Fibroblast of pulmonary artery (primary cell): ENCODE results near the gene SSR2.

Experiments
- DNase-seq: peaks from one replicate; pipeline ENCODE4 v3.0.0-alpha.2; 2010; ENCODE audit warnings: low read depth
- H3K4me3 ChIP-seq: replicated peaks from 2 replicates; pipeline ENCODE4 v1.5.1; 2011; ENCODE audit warnings: low read depth, mild to moderate bottlenecking, control low read depth, low read length, moderate library complexity
- TF ChIP-seq, protein P1 (sequence below): IDR thresholded peaks from 2 replicates; pipeline ENCODE4 v1.5.1; 2011; ENCODE audit warnings: mild to moderate bottlenecking, control low read depth, low read length, inconsistent platforms; ENCODE audit errors: missing control alignments

SSR2 gene

DNA sequence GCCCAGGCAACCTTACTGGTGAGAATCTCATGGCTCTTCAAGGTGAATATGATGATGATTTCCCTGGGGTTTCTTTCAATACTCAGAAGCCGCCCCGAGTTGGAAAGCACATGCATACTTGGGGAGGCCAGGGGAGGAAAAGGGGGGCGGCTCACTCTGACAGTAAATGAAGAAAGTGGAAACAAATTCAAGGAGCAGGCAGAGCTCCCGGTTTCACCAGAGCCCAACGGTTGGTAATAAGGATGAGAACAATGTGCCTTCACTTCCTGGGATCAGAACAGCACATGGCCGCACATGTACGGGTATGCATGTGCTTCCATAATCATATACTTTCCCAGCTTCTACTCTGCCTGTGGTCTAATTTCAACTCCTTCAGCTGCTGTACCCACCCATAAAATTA lies 38.6 kb downstream of the SSR2 start:
- DNase-seq, result no peak
- TF ChIP-seq, protein P1, sequence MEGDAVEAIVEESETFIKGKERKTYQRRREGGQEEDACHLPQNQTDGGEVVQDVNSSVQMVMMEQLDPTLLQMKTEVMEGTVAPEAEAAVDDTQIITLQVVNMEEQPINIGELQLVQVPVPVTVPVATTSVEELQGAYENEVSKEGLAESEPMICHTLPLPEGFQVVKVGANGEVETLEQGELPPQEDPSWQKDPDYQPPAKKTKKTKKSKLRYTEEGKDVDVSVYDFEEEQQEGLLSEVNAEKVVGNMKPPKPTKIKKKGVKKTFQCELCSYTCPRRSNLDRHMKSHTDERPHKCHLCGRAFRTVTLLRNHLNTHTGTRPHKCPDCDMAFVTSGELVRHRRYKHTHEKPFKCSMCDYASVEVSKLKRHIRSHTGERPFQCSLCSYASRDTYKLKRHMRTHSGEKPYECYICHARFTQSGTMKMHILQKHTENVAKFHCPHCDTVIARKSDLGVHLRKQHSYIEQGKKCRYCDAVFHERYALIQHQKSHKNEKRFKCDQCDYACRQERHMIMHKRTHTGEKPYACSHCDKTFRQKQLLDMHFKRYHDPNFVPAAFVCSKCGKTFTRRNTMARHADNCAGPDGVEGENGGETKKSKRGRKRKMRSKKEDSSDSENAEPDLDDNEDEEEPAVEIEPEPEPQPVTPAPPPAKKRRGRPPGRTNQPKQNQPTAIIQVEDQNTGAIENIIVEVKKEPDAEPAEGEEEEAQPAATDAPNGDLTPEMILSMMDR, result no peak
- H3K4me3 ChIP-seq, result peak overlapping the region; percentile 87

DNA sequence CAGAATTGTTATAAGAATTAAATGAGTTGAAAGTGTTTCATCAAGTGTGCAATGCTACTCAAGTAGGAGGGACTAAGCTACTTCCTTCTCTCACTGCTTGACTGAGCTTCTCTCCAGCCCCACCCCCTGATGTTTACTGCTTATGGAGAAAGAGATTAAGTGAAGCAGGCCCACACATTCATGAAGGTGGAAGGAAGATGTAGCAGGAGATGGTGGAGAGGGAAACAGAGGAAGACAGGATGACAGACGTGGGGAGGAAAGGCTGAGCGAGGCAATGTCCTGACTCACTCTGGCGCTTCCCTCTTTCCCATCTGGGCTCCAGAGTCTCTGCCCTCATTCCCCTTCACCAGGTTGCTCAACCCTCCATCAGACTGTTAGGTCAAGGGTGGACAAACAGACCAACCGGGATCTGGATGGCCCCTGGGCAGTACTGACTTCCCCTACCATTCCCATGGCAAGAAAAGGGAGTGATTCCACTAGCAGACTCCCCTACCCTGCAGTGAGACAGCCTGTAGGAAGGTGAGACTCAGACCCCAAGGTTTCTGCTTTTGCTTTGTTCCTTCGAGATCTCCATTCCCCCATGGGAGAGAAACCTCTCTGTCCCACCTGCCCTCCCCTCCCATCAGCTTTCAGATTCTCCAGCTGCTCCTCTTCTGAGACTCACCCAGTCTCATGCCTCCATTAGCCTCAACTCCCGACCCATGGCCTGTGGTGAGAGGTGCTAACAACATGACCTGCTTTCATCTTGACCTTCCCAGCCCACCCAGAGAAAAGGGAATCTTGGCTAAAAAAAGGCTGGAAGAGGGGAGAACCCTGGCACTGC lies 39.3 kb downstream of the SSR2 start:
- peak overlapping the region; percentile 87 for H3K4me3 ChIP-seq
- DNase-seq, result peak; percentile 86
- TF ChIP-seq, protein P1, result no peak

DNA sequence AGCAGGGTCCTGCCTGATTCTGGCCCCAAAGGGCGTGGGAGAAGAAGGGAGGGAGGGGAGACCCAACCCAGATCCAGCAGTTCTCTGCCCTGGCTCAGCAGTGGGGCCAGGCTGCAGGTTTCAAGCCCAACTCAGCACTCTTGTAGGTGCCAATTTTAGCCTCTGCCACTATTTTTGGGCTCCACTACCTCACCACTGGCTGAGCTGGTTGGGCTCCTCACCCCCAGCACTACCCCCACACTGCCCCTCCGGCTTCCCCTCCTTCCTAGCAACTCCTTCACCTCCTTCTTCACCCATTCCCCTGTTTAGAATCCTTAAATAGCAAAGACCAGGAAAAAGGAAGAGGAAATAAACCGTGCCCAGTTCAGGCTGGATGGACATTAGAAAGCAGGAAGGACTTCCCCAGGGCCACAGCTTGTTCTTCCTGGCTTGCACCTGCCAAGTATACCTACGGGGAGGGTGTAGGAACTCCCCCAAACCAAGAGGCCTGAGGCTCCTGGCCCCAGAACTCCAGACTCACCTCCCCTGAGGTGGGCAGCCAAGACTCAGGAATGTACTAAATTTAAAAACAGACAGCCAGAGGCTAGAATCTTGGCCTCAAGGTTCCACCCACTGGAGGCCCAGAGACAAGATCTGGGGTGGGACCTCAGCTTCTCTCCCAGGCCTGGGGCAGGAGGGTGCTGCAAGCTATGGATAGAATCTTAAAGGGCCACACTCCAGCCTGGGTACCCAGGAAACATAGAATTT lies 41.0 kb downstream of the SSR2 start:
- TF ChIP-seq, protein P1, result no peak
- DNase-seq, result no peak
- H3K4me3 ChIP-seq, result peak overlapping the region; percentile 87

DNA sequence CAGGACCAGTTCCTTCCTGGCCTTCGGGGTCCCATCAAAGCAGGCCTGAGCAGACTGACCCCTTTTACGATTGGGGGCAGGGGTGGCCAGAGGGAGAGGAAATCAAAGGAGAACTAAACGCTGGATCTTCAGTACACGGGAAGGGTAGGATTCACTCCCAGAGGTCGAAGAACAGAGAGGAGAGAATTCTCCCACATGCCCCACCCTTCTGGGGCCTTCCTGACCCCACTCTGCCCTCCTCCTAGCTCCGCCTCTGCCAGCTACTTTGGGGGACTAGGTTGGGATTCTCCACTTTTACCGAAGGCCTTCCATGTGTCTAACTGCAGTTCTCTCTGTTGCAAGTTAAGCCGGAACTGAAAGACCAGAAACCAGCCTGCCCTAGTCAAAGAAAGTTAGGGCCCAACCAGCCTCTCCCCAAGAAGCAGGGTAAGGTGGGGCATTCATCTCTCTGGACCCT lies 41.8 kb downstream of the SSR2 start:
- H3K4me3 ChIP-seq, result peak overlapping the region; percentile 87
- TF ChIP-seq, protein P1, result no peak
- peak; percentile 28 for DNase-seq

DNA sequence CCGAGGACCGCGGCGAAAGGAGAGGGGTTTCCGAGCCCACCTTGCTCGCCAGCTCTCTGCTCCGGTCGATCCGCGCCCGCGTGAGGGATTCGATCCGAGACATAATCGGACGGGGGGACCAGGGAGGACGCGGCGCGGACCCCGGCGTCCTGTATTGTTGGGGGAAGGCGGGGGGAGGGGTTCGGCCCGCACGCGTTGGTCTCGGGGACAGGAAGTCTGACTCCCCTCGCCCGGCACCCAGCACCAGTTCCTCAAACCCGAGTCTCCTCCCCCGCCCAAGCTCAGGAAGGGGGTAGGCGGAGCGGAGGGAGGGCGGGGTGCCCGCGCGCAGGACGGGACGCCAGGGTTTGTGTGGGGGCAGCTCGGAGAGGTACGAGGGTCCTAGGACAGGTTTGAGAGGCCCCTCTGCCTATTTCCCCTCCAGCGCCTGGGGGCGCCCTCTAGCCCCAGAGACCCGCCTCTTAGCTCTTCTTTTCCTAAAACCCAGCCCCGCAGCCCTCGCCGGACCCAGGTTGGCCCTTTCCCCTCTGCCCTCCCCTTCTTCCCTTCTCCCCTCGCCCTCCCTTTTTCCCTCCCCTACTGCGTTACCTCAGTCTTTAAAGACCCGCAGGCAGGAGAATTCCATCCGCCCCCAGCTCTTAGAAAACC lies 42.3 kb downstream of the SSR2 start, which contains the start of gene ARHGEF2:
Gene ARHGEF2, minus strand, starts transcription at position 223 of the 648 bp plus-strand sequence. Its CDS starts 120 bp downstream, at position 103.
- TF ChIP-seq, protein P1, result peak; percentile 20
- peak; percentile 53 for DNase-seq
- H3K4me3 ChIP-seq, result peak within 1 kb of the TSS; percentile 87

DNA sequence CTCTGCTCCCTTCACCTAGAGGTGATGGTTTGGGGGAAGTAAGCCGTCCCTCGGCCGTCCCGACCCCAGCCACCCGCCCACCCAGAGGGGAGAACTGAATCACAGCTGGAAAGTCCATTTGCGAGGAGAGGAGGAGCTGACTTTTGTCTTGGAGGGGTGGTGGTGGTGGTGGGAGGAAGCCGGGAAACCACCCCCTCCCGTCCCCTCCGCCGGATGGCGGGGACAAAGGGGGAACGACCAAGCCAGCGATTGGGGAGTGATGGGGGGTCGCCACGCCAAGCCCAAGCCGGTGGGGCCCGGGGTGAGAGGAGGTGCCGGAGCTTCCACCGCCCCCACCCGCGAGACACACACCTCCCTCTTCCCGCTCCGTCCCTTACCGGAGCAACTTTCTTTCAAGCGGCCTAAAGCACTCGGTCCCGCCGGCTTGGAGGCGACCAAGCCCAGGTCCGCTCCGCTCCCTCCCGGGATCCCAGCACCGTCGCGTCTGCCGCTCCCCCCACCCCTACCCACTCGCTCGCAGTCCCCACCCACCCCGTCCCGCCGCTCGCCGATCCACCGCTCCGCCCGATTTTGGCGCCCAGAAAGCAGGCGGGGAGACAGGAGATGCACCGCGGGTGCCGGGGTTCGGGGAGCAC lies 42.9 kb downstream of the SSR2 start:
- DNase-seq, result peak; percentile 27
- H3K4me3 ChIP-seq, result peak overlapping the region; percentile 87

More for the DNA sequence above, 42.9 kb downstream of the SSR2 start:
- TF ChIP-seq, protein P1, result no peak
